ENCODE measurements around the gene RPS27. TPM values are rescaled to one million over a fixed set of nuclear protein-coding genes. Genes with fewer than 3 reads are reported as not detected.

Gene RPS27
- total RNA-seq, 2 experiments from 2014 or later: 1,340 to 1,924 TPM

GRCh38 chr1:153956997-153957715 lies 33.4 kb upstream of the RPS27 start:
- no peak for DNase-seq
- Mint-ChIP-seq H3K9me3 (no peaks in the 10 kb centered on the region), H3K36me3 (peaks cover 18% of the 10 kb centered on the region), H3K4me1 (peaks cover 40% of the 10 kb centered on the region), H3K27me3 (no peaks in the 10 kb centered on the region), H3K4me3 (peak overlapping the region; percentile 92), H3K27ac (peak overlapping the region; percentile 96)

GRCh38 chr1:153957744-153958110 lies 32.8 kb upstream of the RPS27 start:
- DNase-seq: peak; percentile 60
- peak overlapping the region; percentile 96 for H3K27ac Mint-ChIP-seq
- H3K36me3 Mint-ChIP-seq: peaks cover 23% of the 10 kb centered on the region
- H3K4me3 Mint-ChIP-seq: peak overlapping the region; percentile 92
- no peaks in the 10 kb centered on the region for H3K27me3 Mint-ChIP-seq
- no peaks in the 10 kb centered on the region for H3K9me3 Mint-ChIP-seq
- peaks cover 44% of the 10 kb centered on the region for H3K4me1 Mint-ChIP-seq

DNA sequence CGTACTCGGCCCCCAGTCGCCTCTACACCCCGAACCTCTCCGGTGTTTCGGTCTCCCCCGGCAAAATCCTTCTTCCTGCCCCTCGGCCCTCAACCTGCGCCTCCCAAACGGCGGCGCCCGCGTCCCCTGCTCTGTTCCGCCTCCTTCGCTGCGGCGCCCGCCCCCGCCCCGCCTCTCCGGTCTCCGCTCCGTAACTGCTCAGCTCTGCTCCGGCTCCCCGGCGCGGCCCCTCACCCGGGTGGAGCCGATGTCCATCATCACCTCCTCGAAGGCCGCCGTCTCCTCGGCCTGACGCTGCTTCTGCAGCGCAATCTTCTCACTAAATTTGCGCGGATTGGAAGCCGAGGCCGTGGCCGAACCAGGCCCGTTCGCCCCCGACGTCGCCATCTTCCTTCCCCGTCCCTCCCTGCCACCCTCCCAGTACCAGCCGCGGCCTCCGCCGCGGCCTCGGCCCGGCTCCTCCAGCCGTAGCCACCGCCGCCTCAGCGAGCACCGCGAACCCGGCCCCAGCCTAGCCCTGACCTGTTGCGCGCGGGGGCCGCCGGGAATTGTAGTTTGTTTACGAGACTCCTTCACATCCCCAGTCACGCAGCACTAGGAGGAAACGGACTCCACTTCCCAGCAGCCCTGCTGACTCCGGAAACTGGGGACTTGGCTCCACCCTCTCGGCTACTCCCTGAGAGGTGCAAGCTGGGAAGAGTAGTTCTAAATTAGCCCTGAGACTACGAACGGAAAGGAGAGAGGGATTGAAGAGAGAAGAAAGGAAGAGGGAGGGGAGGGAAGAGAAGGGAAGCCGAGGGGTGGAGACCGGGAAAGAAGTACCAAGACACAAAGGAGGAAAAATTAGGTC lies 32.2 kb upstream of the RPS27 start, which contains the start of gene CRTC2:
Gene CRTC2 (minus strand): TSS at position 502 of the 850 bp plus-strand sequence. CDS start 115 bp downstream, at position 387.
- Mint-ChIP-seq H3K36me3 (peaks cover 25% of the 10 kb centered on the region), H3K9me3 (no peaks in the 10 kb centered on the region), H3K4me1 (peaks cover 44% of the 10 kb centered on the region)

DNA sequence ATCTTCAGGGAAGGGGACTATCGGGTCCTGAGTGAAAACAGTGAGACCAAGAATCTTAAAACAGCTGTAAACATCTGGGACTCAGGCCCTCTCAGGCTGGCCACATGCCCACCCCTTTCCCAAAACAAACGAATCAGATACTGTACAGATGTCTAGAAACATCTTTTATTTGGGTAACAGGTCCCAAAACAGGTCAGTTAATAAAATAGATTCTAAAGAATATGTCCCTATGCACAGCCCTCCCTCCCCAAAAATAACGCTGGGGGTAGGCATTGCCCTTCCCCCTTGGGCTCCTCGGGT lies 31.7 kb upstream of the RPS27 start:
- Mint-ChIP-seq H3K4me1 (peaks cover 46% of the 10 kb centered on the region), H3K36me3 (peaks cover 25% of the 10 kb centered on the region), H3K4me3 (peak overlapping the region; percentile 92), H3K9me3 (no peaks in the 10 kb centered on the region), H3K27me3 (no peaks in the 10 kb centered on the region), H3K27ac (peak overlapping the region; percentile 96)
- no peak for DNase-seq

More for the DNA sequence above, 32.2 kb upstream of the RPS27 start, which contains the start of gene CRTC2:
- DNase-seq: peak; percentile 96
- H3K4me3 Mint-ChIP-seq: peak within 1 kb of the TSS; percentile 92
- peak within 1 kb of the TSS; percentile 96 for H3K27ac Mint-ChIP-seq
- H3K27me3 Mint-ChIP-seq: no peaks in the 10 kb centered on the region

DNA sequence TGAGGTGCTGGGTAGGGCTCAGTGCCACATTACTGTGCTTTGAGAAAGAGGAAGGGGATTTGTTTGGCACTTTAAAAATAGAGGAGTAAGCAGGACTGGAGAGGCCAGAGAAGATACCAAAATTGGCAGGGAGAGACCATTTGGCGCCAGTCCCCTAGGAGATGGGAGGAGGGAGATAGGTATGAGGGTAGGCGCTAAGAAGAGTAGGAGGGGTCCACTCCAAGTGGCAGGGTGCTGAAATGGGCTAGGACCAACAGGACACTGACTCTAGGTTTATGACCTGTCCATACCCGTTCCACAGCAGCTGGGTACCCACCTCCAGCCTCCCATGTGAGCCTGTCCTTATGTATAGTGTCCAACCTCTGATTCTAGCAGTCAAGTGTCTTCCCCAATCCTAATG lies 31.1 kb upstream of the RPS27 start:
- H3K36me3 Mint-ChIP-seq: peaks cover 20% of the 10 kb centered on the region
- H3K27me3 Mint-ChIP-seq: no peaks in the 10 kb centered on the region
- no peak overlapping the region for H3K4me3 Mint-ChIP-seq
- H3K9me3 Mint-ChIP-seq: no peaks in the 10 kb centered on the region
- H3K27ac Mint-ChIP-seq: peak overlapping the region; percentile 61
- DNase-seq: no peak
- H3K4me1 Mint-ChIP-seq: peaks cover 43% of the 10 kb centered on the region

- Mint-ChIP-seq H3K4me3 (no peak overlapping the region), H3K36me3 (peaks cover 20% of the 10 kb centered on the region), H3K27me3 (no peaks in the 10 kb centered on the region), H3K9me3 (no peaks in the 10 kb centered on the region), H3K4me1 (peaks cover 40% of the 10 kb centered on the region), H3K27ac (no peak overlapping the region)
- no peak for DNase-seq
These were observed 30.4 kb upstream of the RPS27 start for GRCh38 chr1:153960206-153960605.

- no peak for DNase-seq
- H3K4me1 Mint-ChIP-seq: peaks cover 42% of the 10 kb centered on the region
- H3K36me3 Mint-ChIP-seq: peaks cover 28% of the 10 kb centered on the region
These were observed 29.1 kb upstream of the RPS27 start for GRCh38 chr1:153961421-153961820.

DNA sequence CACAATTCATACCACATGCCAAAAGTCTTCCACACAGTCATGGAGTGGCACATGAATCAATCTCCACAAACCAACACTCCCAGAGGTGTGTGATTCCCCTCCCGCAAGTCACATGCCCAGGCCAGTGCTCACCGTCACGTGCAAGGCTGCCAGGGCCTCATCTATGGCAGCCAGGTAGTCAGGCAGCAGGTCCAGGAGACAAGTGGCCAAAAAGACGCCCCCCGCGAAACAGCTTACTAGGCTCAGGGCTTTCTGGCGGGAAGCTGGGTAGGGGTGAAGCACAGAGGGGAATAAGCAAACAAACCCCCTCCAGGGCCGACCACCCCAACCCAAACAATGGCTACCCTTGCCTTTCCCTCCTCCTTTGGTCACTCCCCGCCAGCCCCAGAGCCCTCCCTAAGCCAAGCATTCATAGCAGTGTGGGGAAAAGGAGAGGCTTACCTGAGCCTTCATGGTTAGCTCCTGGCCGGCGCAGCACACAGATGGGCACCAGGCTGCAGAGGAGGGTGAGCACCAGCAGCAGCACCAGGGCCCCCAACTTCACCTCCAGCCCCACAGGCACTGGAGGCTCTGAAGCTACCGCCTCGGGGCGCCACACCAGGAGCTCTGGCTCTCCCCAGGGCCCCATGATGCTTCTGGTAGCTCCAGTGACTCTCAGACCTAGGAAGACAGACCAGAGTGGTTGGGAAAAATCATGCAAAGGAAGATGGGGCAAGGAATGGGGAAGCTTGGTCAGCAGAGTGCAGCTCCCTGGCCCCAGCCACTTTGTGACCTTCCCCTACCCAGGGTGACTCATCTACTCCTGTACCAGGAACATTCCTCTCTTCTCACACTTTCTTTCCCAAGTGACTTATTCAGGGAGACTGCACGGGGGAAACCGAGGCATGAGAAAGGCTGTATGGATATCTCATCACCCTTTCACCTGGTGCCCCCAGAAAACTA lies 28.2 kb upstream of the RPS27 start:
- no peaks in the 10 kb centered on the region for H3K27me3 Mint-ChIP-seq
- H3K4me3 Mint-ChIP-seq: peak overlapping the region; percentile 83
- no peak for DNase-seq
- H3K4me1 Mint-ChIP-seq: peaks cover 35% of the 10 kb centered on the region
- H3K27ac Mint-ChIP-seq: peak overlapping the region; percentile 87
- H3K9me3 Mint-ChIP-seq: no peaks in the 10 kb centered on the region
- peaks cover 28% of the 10 kb centered on the region for H3K36me3 Mint-ChIP-seq

More at GRCh38 chr1:153961421-153961820, 29.1 kb upstream of the RPS27 start:
- Mint-ChIP-seq H3K9me3 (no peaks in the 10 kb centered on the region), H3K4me3 (peak overlapping the region; percentile 83), H3K27me3 (no peaks in the 10 kb centered on the region), H3K27ac (peak overlapping the region; percentile 2)

DNA sequence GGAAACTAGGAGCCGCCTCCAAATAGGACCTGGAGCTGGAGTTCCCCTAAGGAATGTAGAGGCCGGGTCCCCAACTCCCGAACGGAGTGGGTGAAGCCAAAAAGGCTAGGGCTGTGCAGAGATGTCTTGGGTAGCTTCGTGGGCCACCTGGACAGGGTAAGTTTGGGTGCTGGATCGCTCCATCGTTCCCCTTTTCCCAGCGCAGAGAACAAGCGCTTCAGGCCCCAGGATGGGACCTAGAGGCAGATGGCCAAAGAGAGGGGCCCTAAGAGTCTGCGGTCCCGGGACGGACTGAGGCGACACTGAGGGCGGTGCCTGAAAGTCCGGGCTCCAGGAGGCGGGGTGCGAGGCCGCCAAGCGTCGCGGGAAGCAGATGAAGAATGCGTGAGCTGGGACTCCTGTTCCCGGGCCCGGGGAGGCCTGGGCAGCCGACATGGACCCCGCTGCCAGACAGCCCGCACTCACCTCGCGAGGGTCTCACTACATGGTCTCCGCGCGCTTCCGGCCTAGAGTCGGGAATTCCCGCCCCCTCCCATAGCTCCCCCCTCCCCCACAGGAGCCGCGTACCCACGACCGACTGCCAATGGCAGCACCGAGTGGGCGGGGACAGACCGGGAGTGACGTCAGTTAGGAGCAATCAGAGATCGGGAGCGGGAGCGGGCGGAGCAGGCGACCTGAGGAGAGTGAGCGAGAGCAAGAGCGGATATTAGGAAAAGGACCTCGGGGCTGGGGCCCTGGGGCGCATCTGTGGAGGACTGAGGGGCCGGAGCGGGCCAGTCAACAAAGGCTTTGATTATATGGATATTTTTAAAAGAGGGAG lies 27.3 kb upstream of the RPS27 start, which contains the start of gene SLC39A1:
Gene SLC39A1 (minus strand): TSS at position 508 of the 820 bp plus-strand sequence. CDS start 822 bp downstream, outside the sequence.
- Mint-ChIP-seq H3K27ac (peak within 1 kb of the TSS; percentile 87), H3K27me3 (no peaks in the 10 kb centered on the region), H3K36me3 (peaks cover 25% of the 10 kb centered on the region), H3K4me3 (peak within 1 kb of the TSS; percentile 83), H3K9me3 (no peaks in the 10 kb centered on the region), H3K4me1 (peaks cover 39% of the 10 kb centered on the region)
- DNase-seq: peak; percentile 95

DNA sequence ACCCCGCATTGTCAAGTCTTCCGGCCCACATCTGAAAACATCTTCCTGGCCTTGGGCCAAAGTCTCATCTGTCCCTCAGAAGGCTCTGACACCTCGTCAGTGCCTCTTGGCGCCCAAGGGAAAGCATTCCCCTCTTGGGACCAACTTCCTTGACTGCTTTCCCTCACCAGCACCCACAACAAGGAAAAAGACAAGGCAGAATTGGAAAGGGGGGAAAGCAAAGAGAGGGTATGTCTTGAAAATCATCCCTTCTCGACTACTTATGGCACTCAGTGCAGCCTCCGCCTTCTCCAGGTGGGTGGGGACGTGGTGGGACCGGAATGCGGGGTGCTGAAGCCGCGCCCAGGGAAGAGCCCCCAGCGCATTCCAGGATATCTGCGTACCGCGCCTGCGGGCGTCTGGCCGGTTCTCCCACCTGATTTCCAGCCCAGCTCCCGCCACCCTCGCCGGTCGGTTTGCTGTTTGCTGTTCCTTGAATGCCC lies 26.7 kb upstream of the RPS27 start:
- H3K27ac Mint-ChIP-seq: peak overlapping the region; percentile 87
- peaks cover 24% of the 10 kb centered on the region for H3K36me3 Mint-ChIP-seq
- no peak for DNase-seq
- peaks cover 41% of the 10 kb centered on the region for H3K4me1 Mint-ChIP-seq
- H3K27me3 Mint-ChIP-seq: no peaks in the 10 kb centered on the region
- peak overlapping the region; percentile 83 for H3K4me3 Mint-ChIP-seq
- H3K9me3 Mint-ChIP-seq: no peaks in the 10 kb centered on the region

DNA sequence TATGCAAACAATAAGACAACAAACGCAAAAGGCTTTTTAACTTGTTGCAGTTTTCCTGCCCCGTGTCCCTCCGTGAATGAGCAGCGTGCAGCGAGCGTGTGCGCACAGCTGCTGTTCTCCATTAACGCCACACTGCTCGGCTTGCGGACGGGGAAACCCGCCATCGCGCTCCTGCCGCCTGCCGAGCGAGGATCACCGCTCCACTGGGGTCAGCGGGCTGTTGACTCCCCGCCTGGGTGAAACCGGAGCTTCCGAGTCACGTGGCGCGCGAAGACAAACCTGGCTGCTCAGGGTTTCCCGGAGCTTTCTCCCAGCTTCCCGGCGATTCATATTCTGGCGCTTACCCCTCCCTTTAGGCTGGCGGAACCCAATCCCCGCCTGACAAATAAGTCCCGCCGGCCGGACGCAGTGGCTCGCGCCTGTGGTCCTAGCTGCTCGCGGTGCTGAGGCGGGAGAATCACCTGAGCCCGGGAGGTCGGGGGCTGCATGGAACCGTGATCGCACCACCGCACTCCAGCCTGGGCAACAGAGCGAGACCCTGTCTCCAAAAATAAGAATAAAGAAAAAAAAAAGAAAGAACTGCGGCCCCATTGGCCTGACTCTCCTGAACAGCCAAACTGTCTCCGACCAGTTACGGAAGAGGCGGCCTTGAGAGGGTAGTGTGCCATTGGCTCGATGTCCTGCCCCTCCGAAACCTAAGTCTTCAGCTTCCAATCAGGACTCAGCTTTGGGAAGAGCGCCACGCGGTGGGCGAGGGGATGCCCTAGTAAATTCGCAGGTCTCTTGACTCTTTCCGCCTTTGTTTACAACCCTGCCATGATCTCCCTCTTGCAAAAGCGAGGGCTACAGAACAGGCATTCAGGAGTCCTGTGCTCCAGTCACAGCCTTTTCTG lies 23.2 kb upstream of the RPS27 start, which contains the start of gene CREB3L4:
Gene CREB3L4 (plus strand): TSS at position 796 of the 893 bp plus-strand sequence. CDS start 624 bp downstream, outside the sequence.
- H3K36me3 Mint-ChIP-seq: peaks cover 26% of the 10 kb centered on the region
- peak within 1 kb of the TSS; percentile 87 for H3K4me3 Mint-ChIP-seq
- H3K4me1 Mint-ChIP-seq: peaks cover 39% of the 10 kb centered on the region
- H3K9me3 Mint-ChIP-seq: no peaks in the 10 kb centered on the region
- peak; percentile 87 for DNase-seq
- H3K27ac Mint-ChIP-seq: peak within 1 kb of the TSS; percentile 97
- H3K27me3 Mint-ChIP-seq: no peaks in the 10 kb centered on the region

DNA sequence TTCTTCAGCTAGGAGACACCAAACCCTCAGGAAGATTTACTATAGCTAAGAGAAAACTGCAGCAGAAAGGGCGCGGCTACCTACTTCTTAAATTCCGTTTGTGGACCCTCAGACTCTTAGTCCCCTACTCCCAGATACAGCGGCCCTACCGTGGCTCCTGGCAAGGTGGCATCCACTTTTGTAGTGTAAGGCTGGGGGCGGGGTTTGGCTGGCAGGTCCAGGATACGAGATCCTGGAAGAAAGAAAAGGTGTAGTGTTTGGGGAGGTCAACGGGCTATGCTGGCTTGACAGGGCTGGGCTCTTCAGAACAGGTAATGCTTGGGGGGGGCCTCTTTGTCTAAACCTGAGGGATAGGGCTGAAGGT lies 22.6 kb upstream of the RPS27 start:
- no peaks in the 10 kb centered on the region for H3K9me3 Mint-ChIP-seq
- peak overlapping the region; percentile 87 for H3K4me3 Mint-ChIP-seq
- H3K4me1 Mint-ChIP-seq: peaks cover 39% of the 10 kb centered on the region
- peaks cover 26% of the 10 kb centered on the region for H3K36me3 Mint-ChIP-seq
- H3K27me3 Mint-ChIP-seq: no peaks in the 10 kb centered on the region
- DNase-seq: no peak
- peak overlapping the region; percentile 97 for H3K27ac Mint-ChIP-seq

DNA sequence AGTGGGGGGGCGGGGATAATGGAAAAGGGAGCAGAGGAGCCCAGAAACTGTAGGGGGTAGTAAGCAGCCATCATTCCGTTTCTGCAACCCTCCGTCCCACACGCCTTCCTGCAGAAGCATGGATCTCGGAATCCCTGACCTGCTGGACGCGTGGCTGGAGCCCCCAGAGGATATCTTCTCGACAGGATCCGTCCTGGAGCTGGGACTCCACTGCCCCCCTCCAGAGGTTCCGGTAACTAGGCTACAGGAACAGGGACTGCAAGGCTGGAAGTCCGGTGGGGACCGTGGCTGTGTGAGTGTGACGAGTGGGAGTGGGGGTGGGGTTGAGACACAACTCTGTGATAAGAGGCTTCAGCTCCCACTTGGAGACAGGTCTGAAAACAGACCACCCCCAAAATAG lies 22.2 kb upstream of the RPS27 start:
- no peaks in the 10 kb centered on the region for H3K27me3 Mint-ChIP-seq
- peaks cover 41% of the 10 kb centered on the region for H3K4me1 Mint-ChIP-seq
- H3K4me3 Mint-ChIP-seq: peak overlapping the region; percentile 87
- H3K27ac Mint-ChIP-seq: peak overlapping the region; percentile 97
- H3K9me3 Mint-ChIP-seq: no peaks in the 10 kb centered on the region
- H3K36me3 Mint-ChIP-seq: peaks cover 27% of the 10 kb centered on the region
- DNase-seq: no peak
